ENCODE data around the gene ARRB1. TPM values are rescaled to one million over a fixed set of nuclear protein-coding genes. Genes with fewer than 3 reads are reported as not detected.

Gene ARRB1
- total and polyA plus RNA-seq, 2 of the 13 experiments (the other 11 are each of a cell fraction or from before 2014, with no cell fraction given): 22.5 to 35.7 TPM

DNA sequence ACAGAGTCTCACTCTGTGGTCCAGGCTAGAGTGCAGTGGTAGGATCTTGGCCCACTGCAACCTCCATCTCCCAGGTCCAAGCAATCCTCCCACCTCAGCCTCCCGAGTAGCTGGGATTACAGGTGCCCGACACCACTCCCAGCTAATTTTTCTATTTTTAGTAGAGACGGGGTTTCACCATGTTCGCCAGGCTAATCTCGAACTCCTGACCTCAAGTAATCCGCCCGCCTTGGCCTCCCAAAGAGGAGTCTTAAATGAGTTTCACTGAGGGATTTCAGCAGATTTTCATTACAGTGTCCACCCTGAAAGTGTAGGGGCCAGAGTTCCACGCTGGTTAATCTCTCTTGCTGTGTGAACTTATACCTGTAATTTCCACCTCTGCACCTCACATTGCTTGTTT is 47.4 kb upstream of the ARRB1 start (continued):
- TF ChIP-seq SIN3B (IDR thresholded peaks at IDR 0.05; ENCODE audit: low read length) (no peak), SRSF1 (optimal IDR thresholded peaks at IDR 0.05; ENCODE audit: low read depth, low read length) (no peak), MATR3 (CRISPR knock-in tag; IDR thresholded peaks at IDR 0.05) (no peak), ASH2L (IDR thresholded peaks at IDR 0.05; ENCODE audit: insufficient read length, low read depth, low read length) (no peak), MXD4 (CRISPR knock-in tag; IDR thresholded peaks at IDR 0.05) (no peak), GLI4 (CRISPR knock-in tag; IDR thresholded peaks at IDR 0.05; ENCODE audit: borderline replicate concordance) (no peak), ZNF709 (CRISPR knock-in tag; IDR thresholded peaks at IDR 0.05) (no peak), NAIF1 (CRISPR knock-in tag; IDR thresholded peaks at IDR 0.05; ENCODE audit: borderline replicate concordance) (peak; percentile 10; the same call in 1 of the 2 replicates)
- TF ChIP-seq, protein P1, sequence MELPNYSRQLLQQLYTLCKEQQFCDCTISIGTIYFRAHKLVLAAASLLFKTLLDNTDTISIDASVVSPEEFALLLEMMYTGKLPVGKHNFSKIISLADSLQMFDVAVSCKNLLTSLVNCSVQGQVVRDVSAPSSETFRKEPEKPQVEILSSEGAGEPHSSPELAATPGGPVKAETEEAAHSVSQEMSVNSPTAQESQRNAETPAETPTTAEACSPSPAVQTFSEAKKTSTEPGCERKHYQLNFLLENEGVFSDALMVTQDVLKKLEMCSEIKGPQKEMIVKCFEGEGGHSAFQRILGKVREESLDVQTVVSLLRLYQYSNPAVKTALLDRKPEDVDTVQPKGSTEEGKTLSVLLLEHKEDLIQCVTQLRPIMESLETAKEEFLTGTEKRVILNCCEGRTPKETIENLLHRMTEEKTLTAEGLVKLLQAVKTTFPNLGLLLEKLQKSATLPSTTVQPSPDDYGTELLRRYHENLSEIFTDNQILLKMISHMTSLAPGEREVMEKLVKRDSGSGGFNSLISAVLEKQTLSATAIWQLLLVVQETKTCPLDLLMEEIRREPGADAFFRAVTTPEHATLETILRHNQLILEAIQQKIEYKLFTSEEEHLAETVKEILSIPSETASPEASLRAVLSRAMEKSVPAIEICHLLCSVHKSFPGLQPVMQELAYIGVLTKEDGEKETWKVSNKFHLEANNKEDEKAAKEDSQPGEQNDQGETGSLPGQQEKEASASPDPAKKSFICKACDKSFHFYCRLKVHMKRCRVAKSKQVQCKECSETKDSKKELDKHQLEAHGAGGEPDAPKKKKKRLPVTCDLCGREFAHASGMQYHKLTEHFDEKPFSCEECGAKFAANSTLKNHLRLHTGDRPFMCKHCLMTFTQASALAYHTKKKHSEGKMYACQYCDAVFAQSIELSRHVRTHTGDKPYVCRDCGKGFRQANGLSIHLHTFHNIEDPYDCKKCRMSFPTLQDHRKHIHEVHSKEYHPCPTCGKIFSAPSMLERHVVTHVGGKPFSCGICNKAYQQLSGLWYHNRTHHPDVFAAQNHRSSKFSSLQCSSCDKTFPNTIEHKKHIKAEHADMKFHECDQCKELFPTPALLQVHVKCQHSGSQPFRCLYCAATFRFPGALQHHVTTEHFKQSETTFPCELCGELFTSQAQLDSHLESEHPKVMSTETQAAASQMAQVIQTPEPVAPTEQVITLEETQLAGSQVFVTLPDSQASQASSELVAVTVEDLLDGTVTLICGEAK (IDR thresholded peaks at IDR 0.05): no peak
- TF ChIP-seq, protein P1 (CRISPR knock-in tag; IDR thresholded peaks at IDR 0.05): no peak
- TF ChIP-seq, protein P2, sequence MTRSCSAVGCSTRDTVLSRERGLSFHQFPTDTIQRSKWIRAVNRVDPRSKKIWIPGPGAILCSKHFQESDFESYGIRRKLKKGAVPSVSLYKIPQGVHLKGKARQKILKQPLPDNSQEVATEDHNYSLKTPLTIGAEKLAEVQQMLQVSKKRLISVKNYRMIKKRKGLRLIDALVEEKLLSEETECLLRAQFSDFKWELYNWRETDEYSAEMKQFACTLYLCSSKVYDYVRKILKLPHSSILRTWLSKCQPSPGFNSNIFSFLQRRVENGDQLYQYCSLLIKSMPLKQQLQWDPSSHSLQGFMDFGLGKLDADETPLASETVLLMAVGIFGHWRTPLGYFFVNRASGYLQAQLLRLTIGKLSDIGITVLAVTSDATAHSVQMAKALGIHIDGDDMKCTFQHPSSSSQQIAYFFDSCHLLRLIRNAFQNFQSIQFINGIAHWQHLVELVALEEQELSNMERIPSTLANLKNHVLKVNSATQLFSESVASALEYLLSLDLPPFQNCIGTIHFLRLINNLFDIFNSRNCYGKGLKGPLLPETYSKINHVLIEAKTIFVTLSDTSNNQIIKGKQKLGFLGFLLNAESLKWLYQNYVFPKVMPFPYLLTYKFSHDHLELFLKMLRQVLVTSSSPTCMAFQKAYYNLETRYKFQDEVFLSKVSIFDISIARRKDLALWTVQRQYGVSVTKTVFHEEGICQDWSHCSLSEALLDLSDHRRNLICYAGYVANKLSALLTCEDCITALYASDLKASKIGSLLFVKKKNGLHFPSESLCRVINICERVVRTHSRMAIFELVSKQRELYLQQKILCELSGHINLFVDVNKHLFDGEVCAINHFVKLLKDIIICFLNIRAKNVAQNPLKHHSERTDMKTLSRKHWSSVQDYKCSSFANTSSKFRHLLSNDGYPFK (CRISPR knock-in tag; IDR thresholded peaks at IDR 0.05; ENCODE audit: borderline replicate concordance): no peak
